Measurements from ENCODE around the gene OR6C74.
A peak's percentile ranks its signal among the peaks of the same experiment; 100 is the strongest.

The OR6C74 gene

DNA sequence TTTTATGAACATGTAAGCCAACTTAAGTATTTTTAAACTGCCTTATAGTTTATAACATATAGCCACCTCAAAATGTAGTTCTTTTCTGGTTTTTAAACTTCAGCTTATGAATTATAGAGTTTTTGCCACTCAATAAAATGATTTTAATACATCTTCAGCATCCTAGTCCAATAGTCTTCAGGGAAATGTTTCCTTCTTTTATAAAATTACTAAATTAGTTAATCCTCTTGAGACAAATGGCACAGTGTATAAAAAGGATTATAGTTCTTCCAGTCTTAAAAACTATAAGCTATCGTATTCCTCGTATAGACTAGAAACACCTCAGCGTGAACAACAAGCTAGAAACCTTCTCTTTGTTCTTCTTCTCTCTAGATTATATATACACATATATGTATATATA lies at the start of gene OR6C74:
Gene OR6C74, plus strand, starts transcription at position 301 of the 400 bp plus-strand sequence. CDS start 2,679 bp downstream, outside the sequence.
- DNase-seq = no peak

DNA sequence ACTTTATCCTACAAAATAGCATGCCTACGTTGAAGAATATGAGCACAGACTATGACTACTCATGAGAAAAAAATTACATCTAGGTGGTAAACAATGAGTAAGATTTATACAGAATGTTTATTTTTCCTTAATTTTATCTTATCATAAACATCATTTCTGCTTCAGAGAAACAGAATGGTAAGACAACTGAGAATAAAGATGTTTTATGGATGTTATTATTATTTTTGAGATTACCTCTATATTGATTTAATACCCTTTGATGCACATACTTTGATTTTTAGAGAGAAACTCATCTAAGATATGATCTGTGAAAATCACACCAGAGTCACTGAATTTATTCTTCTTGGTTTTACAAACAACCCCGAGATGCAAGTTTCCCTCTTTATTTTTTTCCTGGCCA lies 23.7 kb upstream of the OR6C74 start, which contains the start of gene OR10A7:
Gene OR10A7, plus strand, starts transcription at position 301 of the 400 bp plus-strand sequence. Its CDS starts 0 bp downstream, at position 301.
- DNase-seq = no peak

GRCh38 chr12:55226523-55226922 lies 17.9 kb upstream of the OR6C74 start:
- no peak for DNase-seq

DNA sequence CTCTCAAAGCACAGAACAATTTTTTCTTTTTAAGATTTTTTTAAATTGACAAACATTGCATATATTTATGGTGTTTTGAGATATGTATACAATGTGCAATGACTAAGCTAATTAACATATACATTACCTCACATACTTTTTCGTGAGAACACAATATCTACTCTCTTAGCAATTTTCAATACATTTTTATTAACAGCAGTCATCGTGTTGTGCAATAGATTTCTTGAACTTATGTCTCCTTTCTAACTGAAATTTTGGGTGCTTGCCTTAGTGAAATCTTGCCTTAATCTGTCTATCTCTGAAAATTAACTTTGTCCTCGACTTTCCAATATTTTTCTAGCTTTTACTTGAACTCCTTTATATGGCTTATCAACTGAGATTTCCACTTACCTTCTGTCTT lies 16.8 kb upstream of the OR6C74 start:
- DNase-seq = no peak

GRCh38 chr12:55246159-55246558 lies 1.8 kb downstream of the OR6C74 start:
- no peak for DNase-seq

DNA sequence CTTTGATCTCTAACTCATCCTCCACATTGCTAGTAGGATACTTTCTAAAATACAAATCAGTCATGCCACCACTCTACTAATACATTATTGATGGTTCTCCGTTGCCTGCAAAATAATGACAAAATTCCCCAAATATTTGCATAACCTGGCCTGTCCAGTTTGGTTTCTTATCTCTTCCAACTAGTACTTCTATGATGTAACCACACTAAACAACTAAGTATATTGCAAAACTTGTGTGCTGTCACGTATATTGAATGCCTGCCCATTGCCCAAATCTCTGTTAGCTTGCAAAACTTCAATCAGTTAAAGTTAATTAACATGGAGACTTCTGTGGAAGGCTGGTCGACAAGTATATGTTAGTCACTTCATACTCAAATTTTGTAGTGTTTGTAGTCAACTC lies 6.5 kb downstream of the OR6C74 start:
- no peak for DNase-seq

DNA sequence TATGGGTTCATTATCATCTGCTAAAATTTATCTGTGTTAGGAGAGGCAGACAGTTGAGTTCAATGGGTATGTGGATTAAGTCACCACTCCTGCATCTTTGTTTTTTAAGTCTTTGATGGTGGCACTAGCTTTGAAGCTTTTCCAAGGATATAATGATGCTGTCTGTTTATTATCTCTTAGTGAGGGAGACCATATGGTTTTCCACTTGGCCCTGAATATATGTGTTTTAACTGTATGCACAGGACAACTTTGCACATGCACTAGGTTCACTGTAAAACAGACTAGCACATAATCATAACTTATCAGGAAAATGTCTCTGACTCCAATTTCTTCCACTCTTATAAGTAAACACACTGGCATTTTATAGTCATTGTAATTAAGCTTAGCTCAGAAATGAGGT lies 8.9 kb downstream of the OR6C74 start:
- no peak for DNase-seq

DNA sequence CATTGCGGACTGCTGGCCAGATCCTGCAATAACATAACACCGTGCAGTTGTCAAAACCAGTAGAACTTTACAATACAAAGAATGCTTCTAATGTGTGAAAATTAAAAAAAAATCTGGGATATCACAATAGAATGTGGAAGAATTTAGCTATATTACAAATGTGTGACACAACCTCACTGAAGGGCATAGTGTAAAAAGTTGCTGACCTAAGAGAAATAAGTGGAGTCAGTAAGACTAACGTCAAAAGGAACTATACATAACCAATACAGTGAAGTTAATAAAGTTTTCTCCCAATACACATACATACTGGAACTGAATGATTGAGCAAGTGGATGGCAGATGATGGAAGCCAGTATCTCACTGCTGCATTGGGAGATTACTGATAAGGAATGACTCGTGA lies 12.4 kb downstream of the OR6C74 start:
- DNase-seq = no peak

GRCh38 chr12:55258303-55258702 lies 13.9 kb downstream of the OR6C74 start:
- peak; percentile 6 for DNase-seq

GRCh38 chr12:55280991-55281390 lies 36.6 kb downstream of the OR6C74 start:
- no peak for DNase-seq

DNA sequence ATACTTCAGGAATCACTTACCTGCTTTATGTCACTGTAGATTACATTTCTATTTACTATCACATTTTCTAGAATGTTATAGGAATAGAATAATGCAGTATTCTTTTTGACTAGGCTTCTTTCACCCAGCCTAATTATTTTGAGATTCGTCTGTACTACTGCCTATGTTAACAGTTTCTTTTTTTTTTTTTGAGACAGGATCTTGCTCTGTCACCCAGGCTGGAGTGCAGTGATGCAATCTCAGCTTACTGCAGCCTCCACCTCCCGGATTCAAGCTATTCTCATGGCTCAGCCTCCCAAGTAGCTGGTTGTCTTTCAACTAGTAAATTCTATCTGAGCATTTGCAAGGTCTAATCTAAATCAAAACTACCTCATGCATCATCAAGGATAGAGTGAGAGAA lies 45.6 kb downstream of the OR6C74 start:
- DNase-seq = no peak

Measured in NCI-H1436 (cell line).